Gastrocnemius medialis (tissue), 4 donors: ENCODE results near the gene KCTD14. TPM values are rescaled to one million over a fixed set of nuclear protein-coding genes. Genes with fewer than 3 reads are reported as not detected.
"Not testable (repeated sequence)": the region's sequence is repeated elsewhere in the genome, so short reads cannot be mapped to it uniquely, and the experiment has no call there.

Experiments
- ATAC-seq, 2 donors: fragments of 150-250 bp; one replicate each; pipeline ENCODE4 v1.9.1; 2016
- DNase-seq, 2 donors: peaks; one replicate each; pipeline ENCODE4 v3.0.0-alpha.2; 2019
- H3K27ac ChIP-seq, 4 donors: fragments of 200-600 bp; sonication (generic); 1 replicate in 1 of 4; 2 replicates in 3 of 4; pipeline ENCODE4 v1.5.1; 2016 to 2018; ENCODE audit warnings: mild to moderate bottlenecking in 2 of 4, moderate library complexity in 1 of 4
- H3K27me3 ChIP-seq, 3 donors: fragments of 200-600 bp; sonication (generic) in 2 of 3; 1 replicate in 1 of 3; 2 replicates in 2 of 3; pipeline versions ENCODE4 v1.5.1 to v1.6.0; 2016 to 2019; ENCODE audit warnings: mild to moderate bottlenecking in 1 of 3, moderate library complexity in 1 of 3
- H3K36me3 ChIP-seq, 2 donors: fragments of 200-600 bp; sonication (generic) in 1 of 2; one replicate each; pipeline ENCODE4 v1.5.1; 2017 to 2018
- H3K4me1 ChIP-seq, 2 donors: fragments of 200-600 bp; sonication (generic) in 1 of 2; one replicate each; pipeline ENCODE4 v1.5.1; 2016 to 2017; ENCODE audit warnings: mild to moderate bottlenecking in 2 of 2
- H3K4me3 ChIP-seq, 4 donors: fragments of 200-600 bp; sonication (generic) in 3 of 4; 1 replicate in 1 of 4; 2 replicates in 3 of 4; pipeline ENCODE4 v1.5.1; 2016 to 2019; ENCODE audit warnings: mild to moderate bottlenecking in 2 of 4
- H3K9me3 ChIP-seq, 3 donors: fragments of 200-600 bp; sonication (generic) in 2 of 3; 1 replicate in 1 of 3; 2 replicates in 2 of 3; pipeline ENCODE4 v1.5.1; 2016 to 2019
- POLR2A ChIP-seq, 2 donors: fragments of 450-650 bp; IDR thresholded peaks; one replicate each; pipeline ENCODE4 v1.6.1; 2017; ENCODE audit warnings: antibody characterized with exemption in 2 of 2, mild to moderate bottlenecking in 2 of 2, moderate library complexity in 2 of 2
- in situ Hi-C, 4 donors: fragments of 200-750 bp; cut with MboI; loops; one replicate each; pipeline versions ENCODE4 v1.15.0 to v1.8.0; 2017; ENCODE audit warnings: low sequenced_read_pairs in 4 of 4
- intact Hi-C: fragments of 100-400 bp; cut with DNase I; formaldehyde crosslinking; loops from one replicate; pipeline ENCODE4 v1.15.1; 2023; ENCODE audit warnings: low total_unique reads
- total RNA-seq, 4 donors: library from RNA; depleted of rRNA; stranded (reverse); fragments of >200 nt; gene quantifications; one replicate each; pipeline versions ENCODE4 v1.1.0 to v1.2.3, GENCODE V29; 2016
- TF ChIP-seq, protein P1 (sequence below), 5 experiments: fragments of 450-650 bp in 3 of 5; fragments of 200-600 bp in 2 of 5; sonication (generic) in 2 of 5; IDR thresholded peaks in 4 of 5; conservative IDR thresholded peaks in 1 of 5; 1 replicate in 4 of 5; 2 replicates in 1 of 5; pipeline ENCODE4 v1.5.1; 2016 to 2019; ENCODE audit warnings: antibody characterized with exemption in 5 of 5, mild to moderate bottlenecking in 3 of 5, moderate library complexity in 3 of 5

Gene KCTD14
- total RNA-seq, 4 donors from 2014 or later: 0.25 to 0.38 TPM; not detected in 2

DNA sequence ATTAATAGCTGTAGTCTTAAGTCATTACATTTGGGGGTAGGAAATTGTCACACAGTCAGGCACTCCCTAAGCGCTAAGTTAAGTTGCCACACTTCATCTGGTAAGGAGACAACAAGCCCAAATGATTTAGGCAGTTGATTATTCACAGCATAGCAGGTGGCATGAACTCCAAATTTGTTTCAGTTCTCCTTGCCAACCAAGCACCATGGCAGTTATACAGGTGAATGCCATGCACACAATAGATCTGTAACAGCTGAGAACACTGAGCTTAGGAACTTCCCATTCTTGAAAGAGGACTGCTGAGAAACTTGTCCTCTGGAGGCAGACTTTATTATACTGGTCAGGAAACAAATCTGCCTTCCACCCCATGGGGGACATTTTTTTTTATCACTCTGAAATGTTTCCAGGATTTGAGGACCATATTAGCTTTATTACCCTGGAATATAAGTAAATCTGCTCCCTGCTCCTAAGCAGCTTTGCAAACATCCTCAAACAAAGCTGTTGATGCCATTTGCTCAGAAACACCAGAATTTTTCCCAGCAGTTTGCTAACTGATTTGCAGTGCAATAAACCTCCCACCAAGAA lies 23.5 kb downstream of the KCTD14 start:
- H3K27ac ChIP-seq: no peak overlapping the region
- no peaks in the 10 kb centered on the region for H3K27me3 ChIP-seq
- H3K36me3 ChIP-seq: no peaks in the 10 kb centered on the region
- TF ChIP-seq POLR2A (IDR thresholded peaks at IDR 0.05): no peak
- TF ChIP-seq, protein P1, sequence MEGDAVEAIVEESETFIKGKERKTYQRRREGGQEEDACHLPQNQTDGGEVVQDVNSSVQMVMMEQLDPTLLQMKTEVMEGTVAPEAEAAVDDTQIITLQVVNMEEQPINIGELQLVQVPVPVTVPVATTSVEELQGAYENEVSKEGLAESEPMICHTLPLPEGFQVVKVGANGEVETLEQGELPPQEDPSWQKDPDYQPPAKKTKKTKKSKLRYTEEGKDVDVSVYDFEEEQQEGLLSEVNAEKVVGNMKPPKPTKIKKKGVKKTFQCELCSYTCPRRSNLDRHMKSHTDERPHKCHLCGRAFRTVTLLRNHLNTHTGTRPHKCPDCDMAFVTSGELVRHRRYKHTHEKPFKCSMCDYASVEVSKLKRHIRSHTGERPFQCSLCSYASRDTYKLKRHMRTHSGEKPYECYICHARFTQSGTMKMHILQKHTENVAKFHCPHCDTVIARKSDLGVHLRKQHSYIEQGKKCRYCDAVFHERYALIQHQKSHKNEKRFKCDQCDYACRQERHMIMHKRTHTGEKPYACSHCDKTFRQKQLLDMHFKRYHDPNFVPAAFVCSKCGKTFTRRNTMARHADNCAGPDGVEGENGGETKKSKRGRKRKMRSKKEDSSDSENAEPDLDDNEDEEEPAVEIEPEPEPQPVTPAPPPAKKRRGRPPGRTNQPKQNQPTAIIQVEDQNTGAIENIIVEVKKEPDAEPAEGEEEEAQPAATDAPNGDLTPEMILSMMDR (IDR thresholded peaks at IDR 0.05 in 4 of 5, conservative IDR thresholded peaks at IDR 0.05 in 1 of 5): no peak
- DNase-seq: no peak
- no peaks in the 10 kb centered on the region for H3K9me3 ChIP-seq
- intact Hi-C loops (loop anchor here (10.0 kb wide), 1 partner anchor 575 kb away; the partner anchor contains the start of gene NARS2), in situ Hi-C loops (loop anchor here in 2 of 4 donors (10.0 to 25.0 kb wide), 2 partner anchors 185 to 187 kb away; partner anchors contain the start of genes AAMDC (in 1 of the 2) and RSF1 (in 1 of the 2))
- H3K4me3 ChIP-seq: no peak overlapping the region
- H3K4me1 ChIP-seq: peaks cover 4 to 5% of the 10 kb centered on the region in 2 donors
- ATAC-seq: no peak

DNA sequence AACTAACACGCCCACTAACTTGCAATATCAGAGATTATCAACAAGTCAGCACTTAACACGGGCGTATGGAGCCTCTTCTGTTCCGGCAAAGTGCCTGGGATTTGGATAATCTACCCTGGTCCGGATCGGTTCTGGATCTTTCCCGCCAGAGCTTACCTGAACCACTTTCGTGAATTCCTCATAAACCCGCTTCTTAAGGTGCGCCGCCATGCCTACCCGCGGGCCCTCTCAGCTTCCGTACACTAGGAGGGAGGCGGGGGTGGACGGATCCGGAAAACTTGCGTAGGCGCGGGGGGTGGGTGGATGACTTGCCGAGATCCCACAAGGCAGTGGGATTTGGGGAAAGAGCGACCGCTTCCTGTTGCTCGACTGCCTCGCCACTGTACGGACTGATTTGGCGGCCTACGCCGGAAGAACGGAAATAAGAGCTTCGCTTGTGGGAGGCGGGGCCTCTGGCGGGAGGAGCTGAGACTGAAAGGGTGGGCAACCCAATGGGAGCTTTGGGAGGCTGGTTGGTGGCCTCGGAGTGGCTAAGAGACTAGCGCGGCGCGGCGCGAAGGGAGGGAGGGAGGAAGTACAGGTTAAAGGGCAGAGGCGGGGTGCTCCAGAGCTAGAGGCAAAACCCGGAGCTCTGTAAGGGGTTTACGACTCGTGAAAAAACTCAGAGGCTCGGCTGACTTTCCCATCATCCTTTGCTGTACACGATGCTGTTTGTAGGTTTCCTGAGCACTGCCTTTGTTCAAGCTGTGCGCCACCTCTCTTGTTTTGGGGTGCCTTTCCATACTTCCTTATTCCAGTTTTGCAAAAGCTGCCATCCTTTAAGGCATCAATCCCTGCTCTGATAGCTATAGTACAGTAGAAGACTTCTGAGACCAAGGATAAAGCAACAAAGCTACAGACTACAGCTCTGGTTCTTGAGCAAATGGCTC lies 28.4 kb downstream of the KCTD14 start, which contains the start of gene INTS4:
INTS4 (minus strand) TSS at position 235 of the 929 bp plus-strand sequence; CDS start at position 210, 25 bp downstream.
- H3K27me3 ChIP-seq: no peaks in the 10 kb centered on the region
- peaks cover 0 to 10% of the 10 kb centered on the region in 2 donors for H3K36me3 ChIP-seq
- peaks cover 19 to 20% of the 10 kb centered on the region in 2 donors for H3K4me1 ChIP-seq
- no peaks in the 10 kb centered on the region for H3K9me3 ChIP-seq
- TF ChIP-seq POLR2A (IDR thresholded peaks at IDR 0.05): peak; percentile 22 to 59
- TF ChIP-seq, protein P1 (IDR thresholded peaks at IDR 0.05 in 4 of 5, conservative IDR thresholded peaks at IDR 0.05 in 1 of 5): no peak
- intact Hi-C loops: loop anchor here (1.0 to 10.0 kb wide), 7 partner anchors 52 to 580 kb away; partner anchors contain the start of genes AAMDC, ALG8, GAB2 and KCTD21
- DNase-seq (peak; percentile 99), ATAC-seq (peak; percentile 97 to 99)
- in situ Hi-C loops: loop anchor here in 2 of 4 donors (10.0 to 25.0 kb wide), 2 partner anchors 180 to 182 kb away; partner anchors contain the start of genes AAMDC (in 1 of the 2) and RSF1 (in 1 of the 2)
- H3K4me3 ChIP-seq: peak within 1 kb of the TSS; percentile 70 to 92 (median 78)
- H3K27ac ChIP-seq: peak within 1 kb of the TSS; percentile 80 to 90 (median 87)

DNA sequence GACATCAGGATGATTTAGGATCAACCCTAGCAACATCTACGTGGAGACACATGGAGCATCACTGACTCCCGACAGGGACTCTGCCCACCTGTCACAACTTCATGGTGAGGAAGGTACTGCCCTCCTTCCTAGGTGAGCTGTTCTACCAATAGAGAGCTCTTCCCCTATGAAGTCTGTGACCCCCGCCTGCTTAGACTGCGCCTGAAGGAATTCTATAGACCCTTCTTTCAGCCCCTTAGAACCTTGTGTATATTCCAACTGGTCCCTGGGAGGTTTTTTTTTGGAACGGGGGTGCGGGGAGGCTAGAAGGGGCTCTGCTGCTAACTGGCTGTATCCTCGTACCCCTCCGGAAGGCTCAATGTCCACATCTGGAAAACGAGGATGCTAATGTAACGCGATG lies 29.2 kb downstream of the KCTD14 start:
- Histone ChIP-seq H3K27me3 (no peaks in the 10 kb centered on the region), H3K27ac (peak overlapping the region; percentile 80 to 90 (median 87)), H3K9me3 (no peaks in the 10 kb centered on the region), H3K4me1 (peaks cover 19 to 20% of the 10 kb centered on the region in 2 donors), H3K4me3 (peak overlapping the region; percentile 70 to 92 (median 78)), H3K36me3 (peaks cover 0 to 18% of the 10 kb centered on the region in 2 donors)
- ATAC-seq: no peak
- in situ Hi-C loops (loop anchor here in 2 of 4 donors (10.0 to 25.0 kb wide), 2 partner anchors 179 to 182 kb away; partner anchors contain the start of genes AAMDC (in 1 of the 2) and RSF1 (in 1 of the 2)), intact Hi-C loops (loop anchor here (1.0 to 10.0 kb wide), 6 partner anchors 52 to 581 kb away; partner anchors contain the start of genes AAMDC, GAB2, KCTD21 and NARS2)
- TF ChIP-seq POLR2A (IDR thresholded peaks at IDR 0.05): no peak
- TF ChIP-seq, protein P1 (IDR thresholded peaks at IDR 0.05 in 4 of 5, conservative IDR thresholded peaks at IDR 0.05 in 1 of 5): no peak
- DNase-seq: no peak

DNA sequence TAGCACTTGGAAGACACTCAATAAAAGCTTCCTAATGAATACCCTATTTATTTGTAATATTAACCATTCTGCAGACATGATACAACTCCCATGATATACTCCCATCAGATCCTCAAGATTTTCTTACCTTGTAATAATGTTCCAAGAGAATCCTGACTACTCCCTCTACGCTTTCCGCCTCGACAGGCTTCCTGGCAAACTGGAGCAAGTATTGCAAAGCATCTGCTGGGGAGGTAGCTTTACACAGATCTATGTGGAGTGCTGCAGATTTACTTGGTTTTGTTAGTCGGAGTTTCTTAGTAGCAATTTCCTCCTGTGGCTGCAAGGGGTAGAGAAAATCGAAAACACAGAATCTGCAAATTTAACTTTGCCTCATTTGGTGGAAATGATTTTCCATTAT lies 32.1 kb downstream of the KCTD14 start:
- in situ Hi-C loops (loop anchor here in 2 of 4 donors (10.0 to 25.0 kb wide), 2 partner anchors 176 to 179 kb away; partner anchors contain the start of genes AAMDC (in 1 of the 2) and RSF1 (in 1 of the 2)), intact Hi-C loops (loop anchor here (5.0 to 10.0 kb wide), 3 partner anchors 76 to 584 kb away; partner anchors contain the start of genes GAB2 and NARS2)
- no peaks in the 10 kb centered on the region for H3K9me3 ChIP-seq
- TF ChIP-seq, protein P1 (IDR thresholded peaks at IDR 0.05 in 4 of 5, conservative IDR thresholded peaks at IDR 0.05 in 1 of 5): no peak
- TF ChIP-seq POLR2A (IDR thresholded peaks at IDR 0.05): no peak
- no peaks in the 10 kb centered on the region for H3K27me3 ChIP-seq
- H3K36me3 ChIP-seq: peaks cover 0 to 37% of the 10 kb centered on the region in 2 donors
- H3K4me3 ChIP-seq: no peak overlapping the region
- DNase-seq: no peak
- H3K4me1 ChIP-seq: peaks cover 19 to 20% of the 10 kb centered on the region in 2 donors
- H3K27ac ChIP-seq: no peak overlapping the region
- no peak for ATAC-seq

DNA sequence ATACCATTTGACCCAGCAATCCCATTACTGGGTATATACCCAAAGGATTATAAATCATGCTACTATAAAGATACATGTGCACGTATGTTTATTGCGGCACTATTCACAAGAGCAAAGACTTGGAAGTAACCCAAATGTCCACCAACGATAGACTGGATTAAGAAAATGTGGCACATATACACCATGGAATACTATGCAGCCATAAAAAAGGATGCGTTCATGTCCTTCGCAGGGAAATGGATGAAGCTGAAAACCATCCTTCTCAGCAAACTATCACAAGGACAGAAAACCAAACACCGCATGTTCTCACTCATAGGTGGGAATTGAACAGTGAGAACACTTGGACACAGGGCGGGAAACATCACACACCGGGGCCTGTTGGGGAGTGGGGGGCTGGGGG lies 36.6 kb downstream of the KCTD14 start:
- intact Hi-C loops: not testable (repeated sequence)
- peaks cover 0 to 37% of the 10 kb centered on the region in 2 donors for H3K36me3 ChIP-seq

More for the DNA sequence above, 36.6 kb downstream of the KCTD14 start:
- H3K4me1 ChIP-seq, H3K27ac ChIP-seq, H3K27me3 ChIP-seq, ATAC-seq, H3K9me3 ChIP-seq, H3K4me3 ChIP-seq, DNase-seq: not testable (repeated sequence)
- in situ Hi-C loops: loop anchor here in 1 of 4 donors (25.0 kb wide), 1 partner anchor 174 kb away; the partner anchor contains the start of genes AAMDC and RSF1
